ENCODE data around the gene FAM53A.
"Not testable (repeated sequence)": the region's sequence is repeated elsewhere in the genome, so short reads cannot be mapped to it uniquely, and the experiment has no call there.

FAM53A gene

GRCh38 chr4:1658146-1658545, 26.0 kb downstream of the FAM53A start:
- no peak for DNase-seq

- no peak for DNase-seq
These were observed 27.1 kb downstream of the FAM53A start for GRCh38 chr4:1656986-1657385.

DNA sequence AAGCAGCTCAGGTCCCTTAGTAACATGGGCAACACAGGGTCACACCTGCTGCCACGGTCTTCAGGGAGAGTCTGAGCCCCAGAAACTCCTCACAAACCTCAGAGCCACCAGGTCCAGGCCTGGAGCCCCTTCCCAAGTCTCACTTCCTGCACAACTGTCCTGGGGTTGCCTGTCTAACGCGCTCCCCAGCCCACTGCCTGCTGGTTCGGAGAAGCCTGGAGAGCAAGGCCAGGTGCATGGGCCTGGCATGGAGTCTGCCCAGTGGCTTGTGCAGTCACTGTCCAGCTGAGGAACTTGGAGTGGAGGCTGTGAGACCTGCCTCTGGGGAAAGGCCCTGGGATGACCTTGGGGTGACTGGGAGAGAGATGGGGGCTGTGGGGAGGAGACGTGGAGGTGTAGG, 28.0 kb downstream of the FAM53A start:
- DNase-seq, result no peak

GRCh38 chr4:1655676-1656075, 28.4 kb downstream of the FAM53A start:
- no peak for DNase-seq

DNA sequence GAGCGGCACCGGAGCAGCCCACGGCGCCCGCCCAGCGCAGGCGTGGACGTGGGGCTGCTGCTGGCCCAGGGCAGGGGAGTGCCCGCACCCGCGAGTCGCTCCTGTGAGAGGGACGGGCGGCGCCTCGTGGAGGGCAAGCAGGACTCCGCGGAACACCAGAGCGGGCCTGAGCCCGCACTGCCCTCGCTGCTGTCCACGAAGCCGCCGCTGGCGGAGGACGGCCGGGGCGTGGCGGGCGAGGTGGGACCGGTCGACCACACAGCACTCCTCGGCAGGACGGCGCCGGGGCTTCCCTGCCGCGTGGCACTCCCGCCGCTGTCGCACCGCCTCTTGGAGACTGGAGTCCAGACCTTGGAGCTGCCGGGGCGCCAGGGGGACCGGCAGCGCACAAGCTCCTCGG, 29.0 kb downstream of the FAM53A start:
- DNase-seq, result no peak

DNA sequence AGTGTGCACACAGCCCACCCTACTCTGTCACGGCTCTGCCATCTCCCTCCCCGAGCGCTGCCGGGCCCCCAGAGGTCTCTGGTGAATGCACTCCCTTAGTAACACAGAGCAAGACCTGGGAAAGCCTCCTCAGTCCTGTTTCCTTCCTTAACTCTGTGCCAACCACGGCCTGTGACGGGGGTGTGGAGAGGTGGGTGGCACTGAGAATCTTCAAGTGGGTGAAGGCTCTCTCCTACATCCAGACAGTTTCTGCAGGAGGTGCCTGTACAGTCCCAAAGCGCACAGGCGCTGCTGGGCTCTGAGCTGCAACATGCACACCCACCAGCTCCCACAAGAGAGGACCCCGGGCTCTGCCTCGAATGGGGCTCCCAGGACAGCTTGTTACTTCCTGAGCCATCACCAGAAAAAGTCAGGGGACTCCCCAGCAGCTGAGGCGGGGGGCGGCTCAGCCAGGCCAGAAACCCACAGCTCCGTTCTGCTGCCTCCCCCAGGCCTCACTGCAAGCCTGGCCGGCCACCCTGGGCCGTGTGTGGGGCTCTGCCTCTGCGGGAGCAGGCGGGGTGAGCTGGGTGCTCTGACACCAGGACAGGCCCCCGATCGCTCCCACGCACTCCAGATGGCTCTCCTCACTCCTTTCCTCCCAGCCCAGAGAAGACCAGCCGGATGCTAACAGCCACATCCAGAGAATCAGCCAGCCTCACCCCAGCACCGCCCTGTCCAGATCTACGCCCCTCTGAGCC, 29.7 kb downstream of the FAM53A start:
- no peak for DNase-seq

- DNase-seq, result no peak
These were observed 30.3 kb downstream of the FAM53A start for GRCh38 chr4:1653776-1654175.

DNA sequence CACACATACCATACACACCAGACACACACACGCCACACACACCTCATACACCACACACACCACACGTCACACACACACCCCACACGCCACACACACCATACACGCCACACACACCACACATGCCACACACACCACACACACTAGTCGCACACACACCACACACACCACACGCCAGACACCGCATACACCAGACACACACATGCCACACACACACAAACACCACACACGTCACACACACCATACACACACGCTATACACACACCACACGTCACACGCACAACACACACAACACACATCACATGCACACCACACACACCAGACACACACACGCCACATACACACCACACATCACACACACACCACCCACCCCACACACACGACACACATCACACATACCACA, 32.0 kb downstream of the FAM53A start:
- DNase-seq, result no peak

DNA sequence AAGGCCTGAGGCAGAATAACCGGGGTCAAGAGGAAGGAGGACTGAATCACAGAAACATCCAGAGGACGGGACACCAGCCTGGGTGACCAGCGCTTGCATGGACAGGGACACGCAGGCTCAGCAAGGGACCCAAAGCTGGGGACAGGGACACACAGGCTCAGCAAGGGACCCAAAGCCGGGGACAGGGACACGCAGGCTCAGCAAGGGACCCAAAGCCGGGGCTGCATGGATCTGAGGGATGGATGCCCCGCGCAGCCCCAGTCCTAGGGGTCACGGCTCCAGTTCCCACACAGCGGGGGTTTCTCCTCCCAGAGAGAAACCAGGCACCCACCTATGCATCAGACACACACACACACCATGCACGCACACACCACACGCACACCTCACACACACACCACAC, 32.5 kb downstream of the FAM53A start:
- no peak for DNase-seq

GRCh38 chr4:1648962-1649361, 35.2 kb downstream of the FAM53A start:
- DNase-seq, result no peak

DNA sequence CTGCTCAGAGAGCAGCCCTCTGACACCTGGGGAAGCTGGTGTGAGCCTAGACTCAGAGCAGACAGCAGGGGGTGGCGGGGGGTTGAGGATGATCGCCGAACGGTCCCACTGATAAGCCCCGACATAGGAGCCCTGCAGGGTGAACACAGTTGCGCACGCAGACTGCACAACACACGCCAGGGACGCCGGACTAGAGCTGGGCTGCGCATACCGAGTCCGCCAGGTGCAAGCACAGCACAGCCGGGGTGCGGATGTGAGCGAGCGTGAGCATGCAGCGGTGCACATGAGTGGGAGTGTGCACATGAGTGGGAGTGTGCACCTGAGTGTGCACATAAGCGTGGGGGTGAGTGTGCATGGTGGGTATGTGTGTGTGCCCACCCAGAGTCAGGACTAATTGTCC, 36.7 kb downstream of the FAM53A start:
- DNase-seq, result no peak

GRCh38 chr4:1646690-1647089, 37.4 kb downstream of the FAM53A start:
- no peak for DNase-seq

GRCh38 chr4:1644891-1645657, 39.0 kb downstream of the FAM53A start:
- no peak for DNase-seq

GRCh38 chr4:1643971-1644735, 40.0 kb downstream of the FAM53A start:
- no peak for DNase-seq

DNA sequence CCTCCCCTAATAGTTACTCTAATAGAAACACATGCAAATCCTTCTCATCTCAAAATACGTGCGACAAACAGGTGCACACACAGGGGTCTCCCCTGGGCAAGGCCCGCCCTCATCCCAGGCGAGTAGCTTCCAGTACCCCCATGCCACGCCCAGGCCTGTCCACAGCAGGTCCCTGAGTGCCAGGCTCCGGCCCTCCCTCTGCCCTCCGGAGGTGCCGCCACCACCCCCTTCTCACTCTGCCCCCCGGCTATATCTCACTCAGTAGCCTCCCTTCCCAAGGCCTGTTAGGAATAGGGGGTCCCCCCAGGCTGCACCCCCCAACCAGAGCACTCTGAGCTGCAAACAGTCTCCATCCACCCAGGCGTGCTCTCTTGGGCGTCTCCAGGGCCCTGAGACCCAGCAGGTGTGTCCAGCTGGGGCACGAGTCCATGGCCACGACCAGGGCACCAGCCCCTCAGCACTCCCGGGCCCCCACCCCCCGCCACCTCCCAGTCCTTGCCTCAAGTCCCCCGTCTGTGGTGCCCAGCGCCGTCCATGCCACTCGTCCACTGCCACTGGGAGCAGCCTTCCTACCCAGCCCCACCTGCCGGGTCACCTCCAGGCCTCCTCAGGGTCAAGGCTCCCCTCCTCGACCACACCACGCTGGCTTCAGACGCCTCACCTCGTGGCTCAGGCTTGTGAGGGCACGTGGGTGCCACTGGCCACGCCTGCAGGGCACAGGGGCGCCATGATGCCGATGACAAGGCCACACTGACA, 41.7 kb downstream of the FAM53A start:
- DNase-seq, result no peak

GRCh38 chr4:1641671-1642070, 42.4 kb downstream of the FAM53A start:
- DNase-seq, result no peak

DNA sequence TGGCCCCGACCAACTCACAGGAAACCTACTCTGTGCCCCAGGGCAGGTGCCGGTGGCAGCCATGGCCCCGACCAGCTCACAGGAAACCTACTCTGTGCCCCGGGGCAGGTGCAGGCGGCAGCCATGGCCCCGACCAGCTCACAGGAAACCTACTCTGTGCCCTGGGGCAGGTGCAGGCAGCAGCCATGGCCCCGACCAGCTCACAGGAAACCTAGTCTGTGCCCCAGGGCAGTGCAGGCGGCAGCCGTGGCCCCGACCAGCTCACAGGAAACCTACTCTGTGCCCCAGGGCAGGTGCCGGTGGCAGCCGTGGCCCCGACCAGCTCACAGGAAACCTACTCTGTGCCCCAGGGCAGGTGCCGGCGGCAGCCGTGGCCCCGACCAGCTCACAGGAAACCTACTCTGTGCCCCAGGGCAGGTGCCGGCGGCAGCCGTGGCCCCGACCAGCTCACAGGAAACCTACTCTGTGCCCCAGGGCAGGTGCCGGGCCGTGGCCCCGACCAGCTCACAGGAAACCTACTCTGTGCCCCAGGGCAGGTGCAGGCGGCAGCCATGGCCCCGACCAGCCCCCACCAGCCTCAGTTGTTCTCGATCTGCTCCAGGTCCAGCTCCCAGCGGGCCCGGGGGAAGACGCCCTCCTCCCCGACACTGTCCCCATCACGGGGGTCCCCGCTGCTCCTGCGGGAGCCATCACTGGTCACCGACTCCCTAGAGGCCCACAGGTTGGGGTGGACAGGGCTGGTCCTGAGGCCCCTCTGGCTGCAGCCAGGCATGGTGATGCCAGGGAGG, 43.2 kb downstream of the FAM53A start:
- DNase-seq, result not testable (repeated sequence)

DNA sequence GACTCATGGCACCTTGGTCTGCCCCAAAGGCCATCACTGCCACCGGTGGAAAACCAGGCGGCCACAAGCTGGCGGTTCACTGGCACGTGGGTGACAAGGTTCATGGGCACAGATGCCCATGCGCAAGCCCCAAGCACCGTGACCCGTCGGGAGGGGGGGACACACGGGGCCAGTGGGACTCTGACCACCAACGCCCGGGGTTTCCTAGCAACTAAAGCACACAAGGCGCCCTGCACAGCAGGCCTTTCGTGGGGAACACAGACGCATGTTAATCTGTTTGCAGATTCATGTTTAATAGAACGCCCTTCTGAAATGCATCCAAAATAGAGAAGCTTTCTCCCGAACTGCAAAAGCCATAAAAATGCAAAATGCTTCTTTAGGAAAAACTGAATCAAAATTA, 43.9 kb downstream of the FAM53A start:
- DNase-seq, result no peak

DNA sequence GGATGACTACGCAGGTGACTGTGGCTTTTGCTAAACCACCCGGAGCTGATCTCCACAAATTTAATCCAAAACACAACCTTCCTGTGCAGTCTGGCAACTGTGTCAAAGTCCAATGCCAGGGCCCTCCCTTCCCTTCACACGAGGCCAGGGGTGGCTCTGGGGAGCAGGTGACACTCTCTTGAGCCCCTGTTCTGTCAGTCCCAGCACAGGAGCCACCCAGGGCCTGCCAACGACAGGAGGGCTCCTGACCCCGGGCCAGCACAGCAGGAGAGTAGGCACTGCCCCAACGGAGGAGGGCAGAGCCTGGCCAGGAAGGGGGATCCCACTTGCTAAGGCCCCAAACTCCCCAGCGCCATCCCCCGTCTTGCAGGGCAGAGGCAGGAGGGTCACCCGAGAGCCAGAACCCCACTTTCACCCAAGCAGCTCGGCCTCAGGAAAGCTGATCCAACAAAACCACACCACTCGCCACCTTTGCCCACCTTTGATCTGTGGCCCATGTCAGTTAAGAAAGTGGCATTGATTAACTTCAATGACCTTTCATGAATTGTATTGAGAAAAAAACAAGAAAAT, 44.7 kb downstream of the FAM53A start:
- no peak for DNase-seq

GRCh38 chr4:1638873-1639272, 45.2 kb downstream of the FAM53A start:
- DNase-seq, result no peak

GRCh38 chr4:1638272-1638598, 45.9 kb downstream of the FAM53A start:
- no peak for DNase-seq

Data from CD4-positive, alpha-beta T cell treated with Interleukin-17A for 1 hour (primary cell).